ENCODE results near the gene SEC14L2.
"Not testable (repeated sequence)": the region's sequence is repeated elsewhere in the genome, so short reads cannot be mapped to it uniquely, and the experiment has no call there.

SEC14L2 gene

GRCh38 chr22:30447656-30448055 lies 50.8 kb downstream of the SEC14L2 start:
- Histone ChIP-seq H3K4me3 (ENCODE audit: insufficient read depth, low read length, poor library complexity, severe bottlenecking) (no peak overlapping the region), H3K4me2 (ENCODE audit: low read depth, low read length, poor library complexity, severe bottlenecking) (no peak overlapping the region), H3F3A (ENCODE audit: insufficient read depth) (no peaks in the 10 kb centered on the region), H3K36me3 (ENCODE audit: low read length) (no peaks in the 10 kb centered on the region), H3K9me3 (ENCODE audit: insufficient read depth, low read length) (no peaks in the 10 kb centered on the region), H3K27ac (ENCODE audit: low read depth, low read length) (no peak overlapping the region), H3K9me2 (replicated peaks; ENCODE audit: insufficient read depth, low read length) (no peaks in the 10 kb centered on the region), H4K20me1 (ENCODE audit: low read depth, low read length) (no peaks in the 10 kb centered on the region), H3K27me3 (ENCODE audit: low read length) (no peaks in the 10 kb centered on the region), H3K79me2 (ENCODE audit: insufficient read depth, low read length) (no peaks in the 10 kb centered on the region), H2AFZ (ENCODE audit: low read depth, low read length, severe bottlenecking) (no peak overlapping the region), H3K9ac (ENCODE audit: low read length) (no peak overlapping the region)
- TF ChIP-seq EZH2phosphoT487 (conservative IDR thresholded peaks at IDR 0.05; ENCODE audit: low read length), result no peak
- TF ChIP-seq, protein P1, sequence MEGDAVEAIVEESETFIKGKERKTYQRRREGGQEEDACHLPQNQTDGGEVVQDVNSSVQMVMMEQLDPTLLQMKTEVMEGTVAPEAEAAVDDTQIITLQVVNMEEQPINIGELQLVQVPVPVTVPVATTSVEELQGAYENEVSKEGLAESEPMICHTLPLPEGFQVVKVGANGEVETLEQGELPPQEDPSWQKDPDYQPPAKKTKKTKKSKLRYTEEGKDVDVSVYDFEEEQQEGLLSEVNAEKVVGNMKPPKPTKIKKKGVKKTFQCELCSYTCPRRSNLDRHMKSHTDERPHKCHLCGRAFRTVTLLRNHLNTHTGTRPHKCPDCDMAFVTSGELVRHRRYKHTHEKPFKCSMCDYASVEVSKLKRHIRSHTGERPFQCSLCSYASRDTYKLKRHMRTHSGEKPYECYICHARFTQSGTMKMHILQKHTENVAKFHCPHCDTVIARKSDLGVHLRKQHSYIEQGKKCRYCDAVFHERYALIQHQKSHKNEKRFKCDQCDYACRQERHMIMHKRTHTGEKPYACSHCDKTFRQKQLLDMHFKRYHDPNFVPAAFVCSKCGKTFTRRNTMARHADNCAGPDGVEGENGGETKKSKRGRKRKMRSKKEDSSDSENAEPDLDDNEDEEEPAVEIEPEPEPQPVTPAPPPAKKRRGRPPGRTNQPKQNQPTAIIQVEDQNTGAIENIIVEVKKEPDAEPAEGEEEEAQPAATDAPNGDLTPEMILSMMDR (IDR thresholded peaks at IDR 0.05; ENCODE audit: insufficient read depth, low read length, poor library complexity, severe bottlenecking), result no peak

GRCh38 chr22:30451488-30451887 lies 54.7 kb downstream of the SEC14L2 start:
- not testable (repeated sequence) for H3K9me3 ChIP-seq (ENCODE audit: insufficient read depth, low read length); H3K79me2 ChIP-seq (ENCODE audit: insufficient read depth, low read length); H3K27me3 ChIP-seq (ENCODE audit: low read length); H3K36me3 ChIP-seq (ENCODE audit: low read length); H3K27ac ChIP-seq (ENCODE audit: low read depth, low read length); H4K20me1 ChIP-seq (ENCODE audit: low read depth, low read length); H3K4me2 ChIP-seq (ENCODE audit: low read depth, low read length, poor library complexity, severe bottlenecking); H3K9ac ChIP-seq (ENCODE audit: low read length); H2AFZ ChIP-seq (ENCODE audit: low read depth, low read length, severe bottlenecking); H3F3A ChIP-seq (ENCODE audit: insufficient read depth); H3K4me3 ChIP-seq (ENCODE audit: insufficient read depth, low read length, poor library complexity, severe bottlenecking); H3K9me2 ChIP-seq (replicated peaks; ENCODE audit: insufficient read depth, low read length)

GRCh38 chr22:30452861-30453260 lies 56.0 kb downstream of the SEC14L2 start:
- Histone ChIP-seq H3K27me3 (ENCODE audit: low read length) (no peaks in the 10 kb centered on the region), H3K9me3 (ENCODE audit: insufficient read depth, low read length) (no peaks in the 10 kb centered on the region), H3F3A (ENCODE audit: insufficient read depth) (no peaks in the 10 kb centered on the region), H3K27ac (ENCODE audit: low read depth, low read length) (no peak overlapping the region), H3K4me2 (ENCODE audit: low read depth, low read length, poor library complexity, severe bottlenecking) (no peak overlapping the region), H3K9ac (ENCODE audit: low read length) (no peak overlapping the region), H2AFZ (ENCODE audit: low read depth, low read length, severe bottlenecking) (no peak overlapping the region), H3K79me2 (ENCODE audit: insufficient read depth, low read length) (no peaks in the 10 kb centered on the region), H3K4me3 (ENCODE audit: insufficient read depth, low read length, poor library complexity, severe bottlenecking) (no peak overlapping the region), H4K20me1 (ENCODE audit: low read depth, low read length) (no peaks in the 10 kb centered on the region), H3K9me2 (replicated peaks; ENCODE audit: insufficient read depth, low read length) (no peaks in the 10 kb centered on the region), H3K36me3 (ENCODE audit: low read length) (no peaks in the 10 kb centered on the region)
- TF ChIP-seq EZH2phosphoT487 (conservative IDR thresholded peaks at IDR 0.05; ENCODE audit: low read length), result no peak
- TF ChIP-seq, protein P1 (IDR thresholded peaks at IDR 0.05; ENCODE audit: insufficient read depth, low read length, poor library complexity, severe bottlenecking), result no peak

GRCh38 chr22:30453731-30454510 lies 57.1 kb downstream of the SEC14L2 start:
- H4K20me1 ChIP-seq (ENCODE audit: low read depth, low read length), result no peaks in the 10 kb centered on the region
- TF ChIP-seq, protein P1 (IDR thresholded peaks at IDR 0.05; ENCODE audit: insufficient read depth, low read length, poor library complexity, severe bottlenecking), result no peak
- no peak for TF ChIP-seq EZH2phosphoT487 (conservative IDR thresholded peaks at IDR 0.05; ENCODE audit: low read length)
- H3K27ac ChIP-seq (ENCODE audit: low read depth, low read length), result no peak overlapping the region
- no peaks in the 10 kb centered on the region for H3K79me2 ChIP-seq (ENCODE audit: insufficient read depth, low read length)
- H3K36me3 ChIP-seq (ENCODE audit: low read length), result no peaks in the 10 kb centered on the region
- no peak overlapping the region for H3K4me3 ChIP-seq (ENCODE audit: insufficient read depth, low read length, poor library complexity, severe bottlenecking)
- H3F3A ChIP-seq (ENCODE audit: insufficient read depth), result no peaks in the 10 kb centered on the region
- no peak overlapping the region for H3K9ac ChIP-seq (ENCODE audit: low read length)
- H3K27me3 ChIP-seq (ENCODE audit: low read length), result no peaks in the 10 kb centered on the region
- H2AFZ ChIP-seq (ENCODE audit: low read depth, low read length, severe bottlenecking), result no peak overlapping the region
- no peak overlapping the region for H3K4me2 ChIP-seq (ENCODE audit: low read depth, low read length, poor library complexity, severe bottlenecking)
- no peaks in the 10 kb centered on the region for H3K9me2 ChIP-seq (replicated peaks; ENCODE audit: insufficient read depth, low read length)
- H3K9me3 ChIP-seq (ENCODE audit: insufficient read depth, low read length), result no peaks in the 10 kb centered on the region
